IMR-90 (cell line): ENCODE measurements around the gene CLOCK.

Source experiments
- CTCF ChIP-seq: conservative IDR thresholded peaks from 2 replicates; pipeline ENCODE4 v1.5.1; 2012; ENCODE audit warnings: mild to moderate bottlenecking, low read depth, low read length, improper control_type of control experiment
- MAFK ChIP-seq: IDR thresholded peaks from 2 replicates; pipeline ENCODE4 v1.6.1; 2012; ENCODE audit warnings: low read depth, low read length, improper control_type of control experiment
- POLR2A ChIP-seq: IDR thresholded peaks from 2 replicates; pipeline ENCODE4 v1.6.1; 2012; ENCODE audit warnings: mild to moderate bottlenecking, low read depth, low read length
- RFX5 ChIP-seq: IDR thresholded peaks from 2 replicates; pipeline ENCODE4 v1.8.0; 2012; ENCODE audit warnings: low read depth, mild to moderate bottlenecking, low read length, moderate library complexity

GRCh38 chr4:55440786-55441185 is 105.9 kb downstream of the CLOCK start:
- TF ChIP-seq POLR2A (no peak), CTCF (no peak), MAFK (no peak), RFX5 (no peak)
